HG02763 (cell line): ENCODE measurements around the gene PRPF6.

ENCODE experiments used
- ATAC-seq: cut with Tn5 transposase; IDR thresholded peaks from one replicate; pipeline ENCODE4 v1.9.1; 2021; ENCODE audit warnings: mild to moderate bottlenecking, moderate library complexity; ENCODE audit not compliant: unreplicated experiment

PRPF6 gene

GRCh38 chr20:64047968-64048401 is 67.1 kb downstream of the PRPF6 start:
- no peak for ATAC-seq

GRCh38 chr20:64048402-64049044 is 67.6 kb downstream of the PRPF6 start:
- no peak for ATAC-seq

DNA sequence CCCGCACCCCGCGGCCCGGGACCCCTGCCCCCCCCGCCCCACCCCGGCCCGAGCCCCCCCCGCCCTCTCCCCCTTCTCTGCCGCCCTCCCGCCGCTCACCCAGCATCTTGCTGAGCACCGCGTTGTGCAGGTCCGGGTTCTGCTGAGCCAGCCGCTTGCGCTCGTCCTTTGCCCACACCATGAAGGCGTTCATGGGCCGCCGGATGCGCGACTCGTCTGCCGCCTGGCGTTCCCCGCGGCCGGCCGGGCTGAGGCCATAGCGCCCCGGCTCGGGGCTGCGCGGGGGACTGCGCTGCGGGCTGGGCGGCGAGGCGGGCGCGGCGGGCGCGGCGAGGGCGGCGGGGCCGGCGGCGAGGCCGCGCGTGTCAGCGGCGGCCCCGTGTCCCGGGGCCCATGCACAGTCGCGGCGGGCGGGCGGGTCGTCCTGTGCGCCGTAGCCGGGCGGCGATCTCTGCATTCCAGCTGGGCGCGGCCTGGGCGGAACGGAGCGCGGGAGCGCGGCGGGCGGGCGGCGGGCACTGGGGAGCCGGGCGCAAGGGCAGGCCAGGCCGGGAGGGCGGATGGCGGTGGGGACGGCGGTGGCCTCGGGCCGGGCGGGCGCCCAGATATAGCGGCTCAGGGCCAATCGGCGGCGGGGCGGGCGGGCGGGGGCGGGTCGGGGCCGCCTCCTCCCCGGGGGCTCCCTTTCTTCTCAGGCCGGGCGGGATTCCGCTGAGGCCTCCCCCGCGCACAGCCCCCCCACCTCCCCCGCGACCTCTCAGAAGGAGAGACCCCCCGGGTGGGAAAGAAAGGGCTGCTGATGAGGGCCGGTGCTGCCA is 68.3 kb downstream of the PRPF6 start, which contains the start of gene SOX18:
SOX18 (minus strand) TSS at position 580 of the 818 bp plus-strand sequence; CDS start at position 457, 123 bp downstream.
- no peak for ATAC-seq

- ATAC-seq: no peak
These were observed 68.9 kb downstream of the PRPF6 start for GRCh38 chr20:64049878-64050260.

GRCh38 chr20:64050261-64051032 is 69.5 kb downstream of the PRPF6 start:
- ATAC-seq: no peak

- no peak for ATAC-seq
These were observed 70.1 kb downstream of the PRPF6 start for GRCh38 chr20:64051033-64051452.

GRCh38 chr20:64051561-64052325 is 70.8 kb downstream of the PRPF6 start:
- no peak for ATAC-seq

GRCh38 chr20:64052326-64052722 is 71.4 kb downstream of the PRPF6 start:
- no peak for ATAC-seq

DNA sequence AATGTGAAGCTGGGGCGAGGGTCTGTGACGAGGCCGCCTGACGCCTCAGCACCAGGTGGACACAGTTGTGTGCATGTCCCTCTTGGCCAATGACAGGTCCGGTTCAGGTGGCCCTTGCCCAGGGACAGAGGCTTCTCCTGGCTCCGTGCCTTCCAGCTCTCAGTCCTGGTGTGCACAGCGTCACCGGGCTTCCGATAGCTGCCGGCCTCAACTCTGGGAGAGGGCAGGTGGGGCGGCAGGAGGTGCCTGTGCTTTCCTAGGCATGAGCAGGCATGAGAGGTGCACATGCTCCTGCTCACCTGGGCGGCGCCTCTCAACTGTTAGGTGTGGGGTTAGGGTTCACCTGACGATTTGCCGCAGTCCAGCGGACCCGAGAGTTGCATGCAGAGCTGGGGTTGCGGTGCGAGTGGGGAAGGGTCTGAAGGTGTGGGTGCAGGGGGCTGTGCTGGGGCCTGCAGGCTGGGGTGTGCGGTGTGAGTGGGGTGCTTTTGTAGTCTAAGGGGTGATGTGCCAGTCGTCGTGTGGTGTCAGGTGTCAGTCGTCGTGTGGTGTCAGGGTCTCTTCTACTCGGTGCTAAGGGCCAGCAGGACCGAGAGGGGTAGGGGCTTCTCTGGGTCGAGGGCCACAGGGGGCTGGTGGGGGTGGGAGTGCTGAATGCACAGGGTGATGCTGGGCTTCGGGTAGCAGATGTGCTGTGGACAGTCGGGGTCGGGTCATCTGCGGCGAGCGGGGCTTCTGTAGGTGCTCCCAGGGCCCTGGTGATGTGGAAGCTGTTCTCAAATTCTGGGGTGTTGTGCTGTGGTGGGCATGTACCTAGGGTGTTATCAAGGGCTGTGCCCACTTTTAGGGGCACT is 72.3 kb downstream of the PRPF6 start:
- ATAC-seq: no peak

GRCh38 chr20:64053841-64054661 is 73.1 kb downstream of the PRPF6 start:
- ATAC-seq: no peak

DNA sequence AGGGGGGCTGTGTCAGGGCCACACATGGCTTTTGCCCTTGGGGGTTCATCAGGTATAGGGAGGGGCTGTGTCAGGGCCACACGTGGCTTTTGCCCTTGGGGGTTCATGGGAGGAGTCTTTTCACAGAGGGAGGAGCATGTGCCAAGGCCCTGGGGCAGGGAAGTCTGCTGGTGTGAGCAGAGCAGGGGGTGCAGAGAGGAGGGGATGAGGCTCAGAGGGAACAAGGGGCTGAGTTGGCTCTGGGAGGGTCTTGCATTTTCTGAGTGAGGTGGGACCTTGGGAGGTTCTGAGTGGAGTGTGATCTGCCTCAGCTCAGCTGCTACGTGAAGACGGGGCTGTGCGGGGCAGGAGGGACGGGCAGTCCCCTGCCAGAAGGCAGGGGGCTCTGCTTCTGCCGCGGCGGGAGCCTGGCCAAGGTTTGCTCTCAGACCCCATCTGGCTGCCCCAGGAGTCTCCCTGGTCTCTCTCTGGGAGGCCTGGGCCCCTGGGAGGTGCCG is 74.5 kb downstream of the PRPF6 start:
- no peak for ATAC-seq

GRCh38 chr20:64055893-64056638 is 75.1 kb downstream of the PRPF6 start:
- no peak for ATAC-seq

DNA sequence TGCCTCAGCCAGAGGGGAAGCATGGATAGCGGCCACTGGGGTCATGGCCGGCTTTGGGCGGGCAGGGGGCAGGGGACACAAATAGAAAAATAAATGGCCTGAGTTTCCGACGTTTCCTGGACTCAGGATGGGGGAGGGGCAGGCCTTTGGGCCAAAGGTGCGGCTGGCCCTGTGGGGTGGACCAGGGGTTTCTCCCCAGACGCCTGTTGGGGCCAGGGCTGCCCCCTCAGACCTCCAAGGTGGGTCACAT is 75.6 kb downstream of the PRPF6 start:
- ATAC-seq: no peak

GRCh38 chr20:64056889-64057627 is 76.1 kb downstream of the PRPF6 start:
- no peak for ATAC-seq

GRCh38 chr20:64057628-64058498 is 76.9 kb downstream of the PRPF6 start:
- ATAC-seq: no peak

DNA sequence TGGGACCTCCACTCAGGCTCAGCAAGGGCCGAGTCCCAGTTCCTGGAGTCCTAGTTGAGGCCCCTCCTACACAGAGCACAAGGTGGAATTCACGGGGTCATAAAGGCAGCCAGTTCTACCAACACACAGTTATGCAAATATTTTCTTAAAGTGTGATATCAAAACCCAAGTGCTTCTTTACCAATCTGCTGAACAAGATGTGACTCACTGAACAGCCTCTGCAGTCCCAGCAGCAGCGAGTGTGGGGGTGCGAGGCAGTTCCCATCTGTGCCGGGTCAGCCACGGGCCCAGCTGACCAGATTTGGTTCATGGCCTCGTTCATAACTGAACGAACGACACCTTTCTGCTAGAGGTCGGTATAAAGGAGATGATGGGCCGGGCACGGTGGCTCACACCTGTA is 77.6 kb downstream of the PRPF6 start:
- ATAC-seq: no peak

DNA sequence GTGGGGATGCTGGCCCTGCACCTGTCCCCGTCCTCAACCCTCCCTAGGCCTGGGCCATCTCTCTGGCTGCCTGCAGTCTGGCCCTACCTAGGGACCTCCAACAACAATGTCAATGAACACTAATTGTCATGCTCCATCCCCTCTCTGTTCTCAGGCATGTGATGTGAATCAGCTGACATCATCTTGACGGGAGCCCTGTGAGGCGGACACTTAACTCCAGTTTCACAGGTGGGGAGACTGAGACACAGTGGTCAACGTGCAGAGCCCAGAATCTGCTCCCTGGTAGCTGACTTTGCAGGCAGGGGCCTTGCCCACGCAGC is 81.3 kb downstream of the PRPF6 start:
- no peak for ATAC-seq
